Measurements from ENCODE around the gene CCDC87. TPM values are rescaled to one million over a fixed set of nuclear protein-coding genes. Genes with fewer than 3 reads are reported as not detected.

CCDC87 gene
- total and polyA plus RNA-seq, 4 donors: 0.12 to 0.67 (median 0.22) TPM

GRCh38 chr11:66563832-66564231, 29.0 kb downstream of the CCDC87 start:
- Histone ChIP-seq H3K9ac (ENCODE audit: insufficient read depth in 1 of 2, low read length in 2 of 2) (no peak overlapping the region), H3K9me3 (ENCODE audit: control insufficient read depth in 4 of 4, insufficient read depth in 3 of 4, low read length in 3 of 4) (no peaks in the 10 kb centered on the region), H3K27ac (ENCODE audit: low read depth in 1 of 2, low read length in 1 of 2) (no peak overlapping the region), H3K36me3 (ENCODE audit: control insufficient read depth in 4 of 4, insufficient read depth in 4 of 4, low read length in 4 of 4) (peaks cover 0 to 2% (median 0%) of the 10 kb centered on the region in 4 donors), H3K4me3 (no peak overlapping the region), H3K27me3 (ENCODE audit: control insufficient read depth in 3 of 3, insufficient read depth in 3 of 3, low read length in 2 of 3) (peaks cover 0 to 2% (median under 1%) of the 10 kb centered on the region in 3 donors), H3K4me1 (ENCODE audit: control insufficient read depth in 5 of 5, insufficient read depth in 5 of 5, low read length in 5 of 5) (peaks cover 0 to 13% (median 0%) of the 10 kb centered on the region in 5 donors)
- TF ChIP-seq, protein P1, sequence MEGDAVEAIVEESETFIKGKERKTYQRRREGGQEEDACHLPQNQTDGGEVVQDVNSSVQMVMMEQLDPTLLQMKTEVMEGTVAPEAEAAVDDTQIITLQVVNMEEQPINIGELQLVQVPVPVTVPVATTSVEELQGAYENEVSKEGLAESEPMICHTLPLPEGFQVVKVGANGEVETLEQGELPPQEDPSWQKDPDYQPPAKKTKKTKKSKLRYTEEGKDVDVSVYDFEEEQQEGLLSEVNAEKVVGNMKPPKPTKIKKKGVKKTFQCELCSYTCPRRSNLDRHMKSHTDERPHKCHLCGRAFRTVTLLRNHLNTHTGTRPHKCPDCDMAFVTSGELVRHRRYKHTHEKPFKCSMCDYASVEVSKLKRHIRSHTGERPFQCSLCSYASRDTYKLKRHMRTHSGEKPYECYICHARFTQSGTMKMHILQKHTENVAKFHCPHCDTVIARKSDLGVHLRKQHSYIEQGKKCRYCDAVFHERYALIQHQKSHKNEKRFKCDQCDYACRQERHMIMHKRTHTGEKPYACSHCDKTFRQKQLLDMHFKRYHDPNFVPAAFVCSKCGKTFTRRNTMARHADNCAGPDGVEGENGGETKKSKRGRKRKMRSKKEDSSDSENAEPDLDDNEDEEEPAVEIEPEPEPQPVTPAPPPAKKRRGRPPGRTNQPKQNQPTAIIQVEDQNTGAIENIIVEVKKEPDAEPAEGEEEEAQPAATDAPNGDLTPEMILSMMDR (IDR thresholded peaks at IDR 0.05; ENCODE audit: control extremely low read depth, extremely low read depth): no peak
- no peak for DNase-seq
- 91 to 95% methylated on average over 9 to 10 of the region's 10 CpGs for WGBS, 2 donors
- ATAC-seq (ENCODE audit: insufficient read depth, low FRiP score): no peak

GRCh38 chr11:66562907-66563583, 29.8 kb downstream of the CCDC87 start:
- no peaks in the 10 kb centered on the region for H3K9me3 ChIP-seq (ENCODE audit: control insufficient read depth in 4 of 4, insufficient read depth in 3 of 4, low read length in 3 of 4)
- no peak overlapping the region for H3K4me3 ChIP-seq
- peaks cover 0 to 8% (median 0%) of the 10 kb centered on the region in 5 donors for H3K4me1 ChIP-seq (ENCODE audit: control insufficient read depth in 5 of 5, insufficient read depth in 5 of 5, low read length in 5 of 5)
- no peak overlapping the region for H3K27ac ChIP-seq (ENCODE audit: low read depth in 1 of 2, low read length in 1 of 2)
- 92 to 94% methylated on average over 20 of the region's 20 CpGs for WGBS, 2 donors
- TF ChIP-seq, protein P1 (IDR thresholded peaks at IDR 0.05; ENCODE audit: control extremely low read depth, extremely low read depth): no peak
- peaks cover 0 to 9% (median 8%) of the 10 kb centered on the region in 3 donors for H3K27me3 ChIP-seq (ENCODE audit: control insufficient read depth in 3 of 3, insufficient read depth in 3 of 3, low read length in 2 of 3)
- no peak overlapping the region for H3K9ac ChIP-seq (ENCODE audit: insufficient read depth in 1 of 2, low read length in 2 of 2)
- no peak for ATAC-seq (ENCODE audit: insufficient read depth, low FRiP score)
- H3K36me3 ChIP-seq (ENCODE audit: control insufficient read depth in 4 of 4, insufficient read depth in 4 of 4, low read length in 4 of 4): peaks cover 0 to 2% (median 0%) of the 10 kb centered on the region in 4 donors
- DNase-seq: no peak

- H3K9me3 ChIP-seq (ENCODE audit: control insufficient read depth in 4 of 4, insufficient read depth in 3 of 4, low read length in 3 of 4): no peaks in the 10 kb centered on the region
- no peak for DNase-seq
- H3K27me3 ChIP-seq (ENCODE audit: control insufficient read depth in 3 of 3, insufficient read depth in 3 of 3, low read length in 2 of 3): peaks cover 0 to 15% (median 12%) of the 10 kb centered on the region in 3 donors
- WGBS, 2 donors: 74 to 85% methylated on average over 2 of the region's 2 CpGs
- peaks cover 0 to 2% (median 0%) of the 10 kb centered on the region in 4 donors for H3K36me3 ChIP-seq (ENCODE audit: control insufficient read depth in 4 of 4, insufficient read depth in 4 of 4, low read length in 4 of 4)
- peaks cover 0 to 4% (median 0%) of the 10 kb centered on the region in 5 donors for H3K4me1 ChIP-seq (ENCODE audit: control insufficient read depth in 5 of 5, insufficient read depth in 5 of 5, low read length in 5 of 5)
- no peak overlapping the region for H3K9ac ChIP-seq (ENCODE audit: insufficient read depth in 1 of 2, low read length in 2 of 2)
- no peak for ATAC-seq (ENCODE audit: insufficient read depth, low FRiP score)
- no peak overlapping the region for H3K27ac ChIP-seq (ENCODE audit: low read depth in 1 of 2, low read length in 1 of 2)
- no peak overlapping the region for H3K4me3 ChIP-seq
- TF ChIP-seq, protein P1 (IDR thresholded peaks at IDR 0.05; ENCODE audit: control extremely low read depth, extremely low read depth): no peak
These were observed 30.6 kb downstream of the CCDC87 start for GRCh38 chr11:66562275-66562674.

Measured in lung (tissue), 12 donors.